22Rv1 (cell line): ENCODE data around the gene STON2.
"Not testable (repeated sequence)": the region's sequence is repeated elsewhere in the genome, so short reads cannot be mapped to it uniquely, and the experiment has no call there.

ENCODE experiments used
- H3K27ac ChIP-seq: fragments of 450-650 bp; 2 replicates; pipeline ENCODE4 v1.5.1; 2017
- CTCF ChIP-seq: fragments of 450-650 bp; IDR thresholded peaks from 2 replicates; pipeline ENCODE4 v1.5.1; 2017; ENCODE audit warnings: mild to moderate bottlenecking
- ZFX ChIP-seq: fragments of 450-650 bp; IDR thresholded peaks from 2 replicates; pipeline ENCODE4 v1.6.1; 2017; ENCODE audit warnings: antibody characterized with exemption, borderline replicate concordance

Gene STON2

GRCh38 chr14:81432219-81432661 lies 32.1 kb upstream of the STON2 start:
- no peak for TF ChIP-seq ZFX
- TF ChIP-seq CTCF, result no peak
- no peak overlapping the region for H3K27ac ChIP-seq

- no peak for TF ChIP-seq ZFX
- no peak for TF ChIP-seq CTCF
- H3K27ac ChIP-seq, result no peak overlapping the region
Measured at GRCh38 chr14:81430235-81430634, 30.1 kb upstream of the STON2 start.

- not testable (repeated sequence) for H3K27ac ChIP-seq
Measured at GRCh38 chr14:81429749-81430148, 29.6 kb upstream of the STON2 start.

- TF ChIP-seq ZFX, result no peak
- TF ChIP-seq CTCF, result no peak
- H3K27ac ChIP-seq, result no peak overlapping the region
Measured at GRCh38 chr14:81429028-81429427, 28.9 kb upstream of the STON2 start.

- no peak overlapping the region for H3K27ac ChIP-seq
- no peak for TF ChIP-seq CTCF
- TF ChIP-seq ZFX, result no peak
Measured at GRCh38 chr14:81427348-81428058, 27.4 kb upstream of the STON2 start.

- TF ChIP-seq ZFX, result no peak
- no peak overlapping the region for H3K27ac ChIP-seq
Measured at GRCh38 chr14:81423504-81423903, 23.4 kb upstream of the STON2 start.

- TF ChIP-seq ZFX, result no peak
- TF ChIP-seq CTCF, result no peak
- H3K27ac ChIP-seq, result no peak overlapping the region
Measured at GRCh38 chr14:81418057-81418790, 18.1 kb upstream of the STON2 start.

GRCh38 chr14:81416981-81417380 lies 16.9 kb upstream of the STON2 start:
- no peak overlapping the region for H3K27ac ChIP-seq
- no peak for TF ChIP-seq ZFX
- no peak for TF ChIP-seq CTCF
